GM18909 (cell line): ENCODE measurements around the gene THAP3.

Experiments
- ATAC-seq: cut with Tn5 transposase; IDR thresholded peaks from one replicate; pipeline ENCODE4 v1.9.1; 2021; ENCODE audit warnings: mild to moderate bottlenecking; ENCODE audit not compliant: unreplicated experiment, poor library complexity

THAP3 gene

GRCh38 chr1:6603915-6604558 lies 20.6 kb upstream of the THAP3 start:
- no peak for ATAC-seq

GRCh38 chr1:6612641-6613360 lies 11.9 kb upstream of the THAP3 start:
- ATAC-seq, result peak; percentile 31

GRCh38 chr1:6613361-6614018 lies 11.2 kb upstream of the THAP3 start, which contains the start of gene PHF13:
TSS of gene PHF13 (plus strand) at chr1:6613731. CDS start at chr1:6614067, 336 bp downstream.
- ATAC-seq, result peak; percentile 92

GRCh38 chr1:6614019-6614928 lies 10.4 kb upstream of the THAP3 start:
- ATAC-seq, result no peak

GRCh38 chr1:6614929-6615785 lies 9.5 kb upstream of the THAP3 start:
- no peak for ATAC-seq

GRCh38 chr1:6619045-6619444 lies 5.6 kb upstream of the THAP3 start:
- no peak for ATAC-seq

- no peak for ATAC-seq
Measured at GRCh38 chr1:6621429-6622391, 3.0 kb upstream of the THAP3 start.

GRCh38 chr1:6622396-6623152 lies 2.1 kb upstream of the THAP3 start:
- no peak for ATAC-seq

GRCh38 chr1:6623269-6623965 lies 1.3 kb upstream of the THAP3 start:
- ATAC-seq, result no peak

GRCh38 chr1:6625584-6626149 lies 999 bp downstream of the THAP3 start:
- ATAC-seq, result no peak

- no peak for ATAC-seq
Measured at GRCh38 chr1:6627031-6627430, 2.4 kb downstream of the THAP3 start.

- ATAC-seq, result no peak
Measured at GRCh38 chr1:6627841-6628545, 3.3 kb downstream of the THAP3 start.

GRCh38 chr1:6628971-6629479 lies 4.4 kb downstream of the THAP3 start:
- ATAC-seq, result no peak

- no peak for ATAC-seq
Measured at GRCh38 chr1:6630027-6630426, 5.4 kb downstream of the THAP3 start.

GRCh38 chr1:6631058-6631457 lies 6.4 kb downstream of the THAP3 start:
- no peak for ATAC-seq
